HEK293T (cell line): Measurements from ENCODE around the gene BRIP1.

Source experiments
- ARNT ChIP-seq: fragments of 450-650 bp; IDR thresholded peaks from 2 replicates; pipeline ENCODE4 v1.6.1; 2017; ENCODE audit warnings: mild to moderate bottlenecking
- SP1 ChIP-seq: fragments of 450-650 bp; IDR thresholded peaks from 2 replicates; pipeline ENCODE4 v1.6.1; 2017

DNA sequence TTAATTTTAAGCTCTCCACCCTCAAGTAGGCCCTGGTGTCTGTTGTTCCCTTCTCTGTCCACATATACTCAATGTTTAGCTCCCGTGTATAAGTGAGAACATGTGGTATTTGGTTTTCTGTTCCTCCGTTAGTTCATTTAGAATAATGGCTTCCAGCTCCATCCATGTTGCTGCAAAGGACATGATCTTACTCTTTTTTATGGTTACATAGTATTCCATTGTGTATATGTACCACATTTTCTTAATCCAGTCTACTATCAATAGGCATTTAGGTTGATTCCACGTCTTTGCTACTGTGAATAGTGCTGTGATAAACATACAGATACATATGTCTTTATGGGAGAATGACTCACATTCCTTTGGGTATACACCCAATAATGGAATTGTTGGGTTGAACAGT lies 160.9 kb downstream of the BRIP1 start:
- no peak for TF ChIP-seq ARNT
- TF ChIP-seq SP1: no peak
